Measurements from ENCODE around the gene KHK.

GRCh38 chr2:27081984-27082772 is 4.4 kb upstream of the KHK start:
- TF ChIP-seq CTCF (IDR thresholded peaks at IDR 0.05) (no peak), POLR2AphosphoS5 (IDR thresholded peaks at IDR 0.05; ENCODE audit: insufficient read depth in 1 of 2, low read depth in 1 of 2) (no peak)
